IMR-90 (cell line): ENCODE results near the gene COLEC11. TPM values are rescaled to one million over a fixed set of nuclear protein-coding genes. Genes with fewer than 3 reads are reported as not detected.

Experiments used
- ATAC-seq: fragments of 200-7000 bp; cut with Tn5 transposase; 2 replicates; pipeline ENCODE4 v1.9.1; 2020; ENCODE audit warnings: low read depth, mild to moderate bottlenecking, moderate library complexity
- BruUV-seq: library from RNA; stranded (reverse); fragments of 400-500 nt; replicated peaks from 2 replicates; lab custom pipeline; 2021; lab: Mats Ljungman, UMichigan
- CTCF ChIA-PET: fragments of 300-600 bp; formaldehyde crosslinking; extraction: SDS; loops from one replicate; lab custom pipeline; 2021; ENCODE audit warnings: antibody characterized with exemption; lab: Yijun Ruan, JAX
- POLR2A ChIA-PET: fragments of 300-600 bp; sonication (Branson Sonifier 250); formaldehyde crosslinking; loops from one replicate; lab custom pipeline; 2022; ENCODE audit warnings: antibody characterized with exemption; ENCODE audit not compliant: unreplicated experiment; lab: Charles Lee
- DNase-seq: peaks from one replicate; pipeline ENCODE4 v3.0.0; 2013
- H2AFZ ChIP-seq: replicated peaks from 2 replicates; pipeline ENCODE3; 2013; ENCODE audit warnings: low read length, mild to moderate bottlenecking; ENCODE audit not compliant: poor library complexity
- H2AK5ac ChIP-seq: 2 replicates; pipeline ENCODE4 v1.6.1; 2013; ENCODE audit warnings: low read depth, low read length, inconsistent platforms
- H2AK9ac ChIP-seq: replicated peaks from 2 replicates; pipeline ENCODE3; 2013; ENCODE audit warnings: mild to moderate bottlenecking, low read depth, low read length, moderate library complexity; ENCODE audit not compliant: poor library complexity
- H2BK120ac ChIP-seq: 2 replicates; pipeline ENCODE4 v1.6.1; 2013; ENCODE audit warnings: low read depth, low read length, inconsistent platforms
- H2BK15ac ChIP-seq: 3 replicates; pipeline ENCODE4 v1.6.1; 2013; ENCODE audit warnings: low read depth, low read length, inconsistent platforms
- H2BK20ac ChIP-seq: 2 replicates; pipeline ENCODE4 v1.6.1; 2013; ENCODE audit warnings: low read depth, mild to moderate bottlenecking, inconsistent platforms, low read length, moderate library complexity
- H2BK5ac ChIP-seq: 2 replicates; pipeline ENCODE4 v1.6.1; 2013; ENCODE audit warnings: mild to moderate bottlenecking, low read depth, low read length, inconsistent platforms; ENCODE audit not compliant: poor library complexity, severe bottlenecking
- H3K14ac ChIP-seq: replicated peaks from 2 replicates; pipeline ENCODE4 v1.6.1; 2013; ENCODE audit warnings: low read depth, low read length, inconsistent platforms
- H3K18ac ChIP-seq: 2 replicates; pipeline ENCODE4 v1.6.1; 2013; ENCODE audit warnings: low read depth, low read length, control low read depth
- H3K23ac ChIP-seq: 2 replicates; pipeline ENCODE4 v1.6.1; 2013; ENCODE audit warnings: low read depth, low read length, inconsistent platforms
- H3K27ac ChIP-seq: 2 replicates; pipeline ENCODE4 v1.5.1; 2013; ENCODE audit warnings: mild to moderate bottlenecking, control low read depth, low read length; ENCODE audit not compliant: insufficient read depth
- H3K27me3 ChIP-seq: 2 replicates; pipeline ENCODE4 v1.6.1; 2013; ENCODE audit warnings: low read length; ENCODE audit not compliant: control insufficient read depth, insufficient read depth
- H3K36me3 ChIP-seq: 2 replicates; pipeline ENCODE4 v1.6.1; 2013; ENCODE audit warnings: low read length, mixed read lengths; ENCODE audit not compliant: control insufficient read depth, insufficient read depth
- H3K4ac ChIP-seq: 2 replicates; pipeline ENCODE4 v1.6.1; 2013; ENCODE audit warnings: low read depth, low read length, inconsistent platforms
- H3K4me1 ChIP-seq: 2 replicates; pipeline ENCODE4 v1.6.1; 2013; ENCODE audit warnings: low read length, mixed read lengths; ENCODE audit not compliant: control insufficient read depth, insufficient read depth
- H3K4me2 ChIP-seq: 2 replicates; pipeline ENCODE4 v1.6.1; 2013; ENCODE audit warnings: low read depth, mild to moderate bottlenecking, control low read depth, low read length, moderate library complexity
- H3K4me3 ChIP-seq: 2 replicates; pipeline ENCODE4 v1.5.1; 2013; ENCODE audit warnings: low read depth, mild to moderate bottlenecking, control low read depth, low read length, moderate library complexity; ENCODE audit not compliant: insufficient read depth
- H3K56ac ChIP-seq: 2 replicates; pipeline ENCODE4 v1.6.1; 2013; ENCODE audit warnings: low read length, inconsistent platforms; ENCODE audit not compliant: insufficient read depth; ENCODE audit errors: extremely low read depth
- H3K79me1 ChIP-seq, 2 experiments: 2 replicates each; pipeline ENCODE4 v1.6.1; 2013; ENCODE audit warnings: low read length in 2 of 2, inconsistent platforms in 1 of 2, low read depth in 1 of 2
- H3K9ac ChIP-seq: 2 replicates; pipeline ENCODE4 v1.6.1; 2013; ENCODE audit warnings: low read depth, low read length, control low read depth
- H3K9me1 ChIP-seq: 2 replicates; pipeline ENCODE4 v1.6.1; 2013; ENCODE audit warnings: low read length, inconsistent platforms; ENCODE audit not compliant: insufficient read depth
- H3K9me3 ChIP-seq: 2 replicates; pipeline ENCODE4 v1.6.1; 2013; ENCODE audit warnings: low read length; ENCODE audit not compliant: control insufficient read depth, insufficient read depth
- H4K20me1 ChIP-seq: 2 replicates; pipeline ENCODE4 v1.6.1; 2013; ENCODE audit warnings: low read length, inconsistent platforms; ENCODE audit not compliant: insufficient read depth
- H4K5ac ChIP-seq: 2 replicates; pipeline ENCODE4 v1.6.1; 2013; ENCODE audit warnings: mild to moderate bottlenecking, low read depth, low read length, control low read depth
- H4K8ac ChIP-seq, 2 experiments: 2 replicates each; pipeline ENCODE4 v1.6.1; 2013; ENCODE audit warnings: low read depth in 2 of 2, low read length in 2 of 2, control low read depth in 1 of 2, inconsistent platforms in 1 of 2
- H4K91ac ChIP-seq: 2 replicates; pipeline ENCODE4 v1.6.1; 2013; ENCODE audit warnings: low read depth, low read length, inconsistent platforms; ENCODE audit not compliant: insufficient read depth
- CEBPB ChIP-seq: IDR thresholded peaks from 2 replicates; pipeline ENCODE4 v1.6.1; 2012; ENCODE audit warnings: low read depth, low read length, improper control_type of control experiment
- CHD1 ChIP-seq: IDR thresholded peaks from 2 replicates; pipeline ENCODE4 v1.6.1; 2012; ENCODE audit warnings: low read depth, low read length, improper control_type of control experiment
- CTCF ChIP-seq: conservative IDR thresholded peaks from 2 replicates; pipeline ENCODE4 v1.5.1; 2012; ENCODE audit warnings: mild to moderate bottlenecking, low read depth, low read length, improper control_type of control experiment
- FOS ChIP-seq: fragments of 150-350 bp; IDR thresholded peaks from 2 replicates; pipeline ENCODE4 v1.6.1; 2016; ENCODE audit warnings: low read depth, low read length
- MAZ ChIP-seq: IDR thresholded peaks from 2 replicates; pipeline ENCODE4 v1.6.1; 2012; ENCODE audit warnings: low read depth, mild to moderate bottlenecking, low read length, improper control_type of control experiment, moderate library complexity, borderline replicate concordance
- MXI1 ChIP-seq: IDR thresholded peaks from 2 replicates; pipeline ENCODE4 v1.6.1; 2012; ENCODE audit warnings: low read depth, mild to moderate bottlenecking, low read length, moderate library complexity, borderline replicate concordance
- NFE2L2 ChIP-seq: fragments of 150-350 bp; IDR thresholded peaks from 2 replicates; pipeline ENCODE4 v1.6.1; 2016; ENCODE audit warnings: low read depth, mild to moderate bottlenecking, low read length
- SMC3 ChIP-seq: fragments of 150-350 bp; IDR thresholded peaks from 2 replicates; pipeline ENCODE4 v1.6.1; 2016; ENCODE audit warnings: low read depth, mild to moderate bottlenecking, antibody characterized with exemption, low read length, moderate library complexity
- USF2 ChIP-seq: fragments of 150-350 bp; IDR thresholded peaks from 2 replicates; pipeline ENCODE4 v1.6.1; 2017; ENCODE audit warnings: mild to moderate bottlenecking, antibody characterized with exemption, low read length, low read depth
- WGBS, 2 experiments: methylation state at CpG; one replicate each; pipeline versions ENCODE4 v1.1.5 to v1.1.7; 2013; ENCODE audit warnings: missing lambda C conversion rate in 2 of 2; ENCODE audit not compliant: insufficient read length in 1 of 2; ENCODE audit errors: extremely low coverage in 2 of 2; 5-methylcytosine and 5-hydroxymethylcytosine counted together
- dilution Hi-C: fragments of 300-500 bp; cut with HindIII; formaldehyde crosslinking; loops from one replicate; pipeline ENCODE4 v1.14.3; 2018; ENCODE audit warnings: low sequenced_read_pairs; ENCODE audit not compliant: unreplicated experiment
- in situ Hi-C: fragments of 300-500 bp; cut with MboI; formaldehyde crosslinking; loops from 3 replicates; pipeline ENCODE4 v1.14.3; 2019; ENCODE audit warnings: low sequenced_read_pairs, inconsistent platforms, mixed read lengths
- intact Hi-C: fragments of 100-400 bp; cut with micrococcal nuclease; formaldehyde crosslinking; loops from 2 replicates; pipeline ENCODE4 v1.10.0; 2022
- polyA plus RNA-seq, 3 experiments: library from polyadenylated mRNA; depleted of rRNA; stranded (reverse); fragments of >200 nt; gene quantifications; 2 replicates each; pipeline ENCODE4 v1.2.3, GENCODE V29; 2012; ENCODE audit warnings: low replicate concordance in 1 of 3
- total RNA-seq: library from RNA; depleted of rRNA; stranded (reverse); fragments of >200 nt; gene quantifications from 2 replicates; pipeline ENCODE4 v1.2.3, GENCODE V29; 2012

Gene COLEC11
- total and polyA plus RNA-seq, 2 of the 4 experiments (the other 2 are of a cell fraction), result under 0.01 to 0.24 TPM

- Histone ChIP-seq H3K23ac (peak overlapping the region; percentile 7; the same call in 1 of the 2 replicates), H3K9ac (peak overlapping the region; percentile 15; the same call in 1 of the 2 replicates), H4K8ac (peak overlapping the region; percentile 23 to 81; a peak in 2 of 4 replicates), H3K4me3 (no peak overlapping the region), H3K79me1 (no peaks in the 10 kb centered on the region; a peak in 1 of 4 replicates), H3K9me3 (peaks cover 3% of the 10 kb centered on the region; the same call in 1 of the 2 replicates), H2BK15ac (peak overlapping the region; percentile 66; the same call in 2 of the 3 replicates), H2BK120ac (peak overlapping the region; percentile 71), H4K20me1 (no peaks in the 10 kb centered on the region), H3K36me3 (no peaks in the 10 kb centered on the region), H3K56ac (no peak overlapping the region), H2AK9ac (peak overlapping the region; percentile 17), H2BK5ac (no peak overlapping the region), H3K18ac (peak overlapping the region; percentile 91; the same call in 1 of the 2 replicates), H3K14ac (peak overlapping the region; percentile 82), H3K4me1 (peaks cover 15% of the 10 kb centered on the region; the same call in 1 of the 2 replicates), H3K9me1 (peaks cover 16% of the 10 kb centered on the region), H2AFZ (peak overlapping the region; percentile 66), H3K4me2 (no peak overlapping the region; the same call in 1 of the 2 replicates), H2AK5ac (peak overlapping the region; percentile 66), H3K4ac (peak overlapping the region; percentile 84), H3K27me3 (no peaks in the 10 kb centered on the region), H4K5ac (peak overlapping the region; percentile 86; the same call in 1 of the 2 replicates), H2BK20ac (peak overlapping the region; percentile 64), H4K91ac (peak overlapping the region; percentile 65), H3K27ac (peak overlapping the region; percentile 91)
- DNase-seq, result peak; percentile 74
- dilution Hi-C loops (no loop called here), in situ Hi-C loops (no loop called here), intact Hi-C loops (no loop called here)
- no TSS peak for BruUV-seq
- ChIA-PET POLR2A (interaction anchor here (0.5 to 0.6 kb wide), 2 partner anchors 28 to 45 kb away, joined by 3 read pairs; no protein-coding TSS in a partner anchor), CTCF (no interaction called here)
- 100% methylated on average over 1 of the region's 12 CpGs; no CpG with 5 or more reads in 1 of the 2 experiments for WGBS, 2 experiments
- peak; percentile 82 for ATAC-seq
- no peak for TF ChIP-seq MAZ
- TF ChIP-seq USF2, result no peak
- TF ChIP-seq CHD1, result no peak
- no peak for TF ChIP-seq CTCF
- TF ChIP-seq MXI1, result no peak
- TF ChIP-seq NFE2L2, result no peak
- no peak for TF ChIP-seq SMC3
- no peak for TF ChIP-seq FOS
- TF ChIP-seq CEBPB, result no peak
Observed at GRCh38 chr2:3626118-3626811, 31.4 kb downstream of the COLEC11 start.
